ENCODE results near the gene NAV1. TPM values are rescaled to one million over a fixed set of nuclear protein-coding genes. Genes with fewer than 3 reads are reported as not detected.

The NAV1 gene
- total RNA-seq, 4 donors from 2014 or later: 26.0 to 84.1 (median 67.6) TPM

DNA sequence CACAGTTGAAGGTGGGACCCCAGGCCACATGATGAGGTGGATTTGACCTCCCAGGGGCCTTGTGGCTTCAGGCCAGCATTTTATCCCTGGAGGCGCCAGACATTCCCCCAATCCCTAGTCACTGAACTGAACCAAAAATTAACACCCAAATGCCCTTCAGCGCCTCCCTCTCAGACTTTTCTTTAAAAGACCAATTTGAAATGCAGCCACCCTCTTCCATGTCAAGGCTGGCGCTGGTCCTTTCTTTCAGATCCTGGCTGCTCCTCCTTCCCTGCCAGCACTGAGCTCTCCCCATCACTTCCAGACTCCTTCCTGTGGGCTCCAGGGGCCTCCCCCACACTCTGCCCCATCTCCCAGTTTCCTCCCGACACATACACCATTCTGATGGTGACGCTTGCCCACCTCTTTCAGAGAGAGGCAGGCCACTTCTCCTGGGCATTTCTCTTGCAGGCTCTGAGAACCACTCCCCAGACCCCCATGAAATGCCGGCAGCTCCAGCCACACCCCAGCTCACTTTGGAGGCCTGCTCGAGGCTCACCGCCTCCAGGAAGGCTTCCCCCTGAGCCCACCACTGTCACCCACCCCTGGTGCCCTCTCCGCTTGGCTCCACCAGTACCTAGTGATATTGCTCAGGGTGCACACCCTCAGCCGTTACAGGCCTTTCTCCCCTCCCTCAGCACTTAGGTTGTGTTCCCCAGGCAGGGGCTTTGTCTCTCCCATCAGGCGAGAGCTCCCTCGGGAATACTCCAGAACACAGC is 27.0 kb downstream of the NAV1 start:
- ATAC-seq (ENCODE audit: low FRiP score) (no peak), DNase-seq (ENCODE audit: low spot score) (no peak)
- TF ChIP-seq, protein P1, sequence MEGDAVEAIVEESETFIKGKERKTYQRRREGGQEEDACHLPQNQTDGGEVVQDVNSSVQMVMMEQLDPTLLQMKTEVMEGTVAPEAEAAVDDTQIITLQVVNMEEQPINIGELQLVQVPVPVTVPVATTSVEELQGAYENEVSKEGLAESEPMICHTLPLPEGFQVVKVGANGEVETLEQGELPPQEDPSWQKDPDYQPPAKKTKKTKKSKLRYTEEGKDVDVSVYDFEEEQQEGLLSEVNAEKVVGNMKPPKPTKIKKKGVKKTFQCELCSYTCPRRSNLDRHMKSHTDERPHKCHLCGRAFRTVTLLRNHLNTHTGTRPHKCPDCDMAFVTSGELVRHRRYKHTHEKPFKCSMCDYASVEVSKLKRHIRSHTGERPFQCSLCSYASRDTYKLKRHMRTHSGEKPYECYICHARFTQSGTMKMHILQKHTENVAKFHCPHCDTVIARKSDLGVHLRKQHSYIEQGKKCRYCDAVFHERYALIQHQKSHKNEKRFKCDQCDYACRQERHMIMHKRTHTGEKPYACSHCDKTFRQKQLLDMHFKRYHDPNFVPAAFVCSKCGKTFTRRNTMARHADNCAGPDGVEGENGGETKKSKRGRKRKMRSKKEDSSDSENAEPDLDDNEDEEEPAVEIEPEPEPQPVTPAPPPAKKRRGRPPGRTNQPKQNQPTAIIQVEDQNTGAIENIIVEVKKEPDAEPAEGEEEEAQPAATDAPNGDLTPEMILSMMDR (IDR thresholded peaks at IDR 0.05): no peak

DNA sequence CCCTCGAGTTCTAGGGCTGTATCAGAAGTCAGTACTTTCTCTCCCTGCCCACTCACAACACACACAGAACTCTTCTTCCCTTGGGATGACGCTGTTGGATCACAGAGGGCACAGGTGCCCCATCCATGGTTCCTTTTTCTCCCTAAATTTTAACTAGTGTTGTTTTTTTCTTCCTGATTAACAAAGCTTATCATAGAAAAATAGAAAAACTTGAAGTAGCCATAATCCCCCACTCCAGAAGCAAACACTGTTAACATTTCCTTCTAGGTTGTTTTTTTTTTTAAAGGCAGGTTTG is 27.5 kb downstream of the NAV1 start:
- TF ChIP-seq, protein P1 (IDR thresholded peaks at IDR 0.05): no peak
- DNase-seq (ENCODE audit: low spot score): no peak
- ATAC-seq (ENCODE audit: low FRiP score): no peak

DNA sequence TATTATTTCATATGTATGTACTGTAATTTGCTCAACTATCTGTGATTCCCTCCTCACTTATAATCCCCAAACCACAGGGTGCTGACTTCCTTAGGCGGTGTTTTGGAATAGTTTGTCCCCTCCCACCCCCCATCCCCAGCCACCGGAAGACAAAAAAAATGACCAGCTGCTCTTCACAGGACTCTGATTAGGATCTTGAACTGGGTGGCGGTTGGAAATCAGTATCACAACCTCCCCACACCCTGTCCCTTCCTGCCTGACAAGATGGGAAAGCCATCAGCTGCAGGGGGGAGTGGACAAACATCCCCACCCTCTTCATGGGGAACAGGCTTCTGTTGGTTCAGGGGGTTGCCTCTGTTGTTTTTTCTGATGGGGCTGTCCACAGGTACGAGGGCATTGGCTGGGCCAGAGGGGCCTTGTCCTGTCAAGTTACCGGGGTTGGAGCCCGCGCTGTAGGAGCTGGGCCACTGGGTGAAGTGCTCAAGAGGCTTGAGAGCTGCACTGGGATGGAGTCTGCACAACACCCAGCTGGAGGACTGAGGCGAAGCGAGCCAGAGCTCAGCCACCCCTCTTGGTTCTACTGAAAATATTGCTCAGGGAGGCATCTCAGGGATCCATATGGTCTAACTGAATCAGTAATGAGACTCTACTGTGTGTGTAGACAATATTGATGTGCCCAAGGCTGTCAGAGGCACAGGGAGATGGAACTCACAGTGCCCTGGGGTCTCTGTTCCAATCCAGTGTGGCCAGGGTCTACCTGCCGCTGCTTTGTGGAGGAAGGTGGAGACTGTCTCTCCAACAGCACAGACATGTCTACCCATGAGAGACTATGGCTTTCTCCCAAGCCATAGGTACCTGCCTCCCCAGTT is 28.2 kb downstream of the NAV1 start:
- no peak for ATAC-seq (ENCODE audit: low FRiP score)

DNA sequence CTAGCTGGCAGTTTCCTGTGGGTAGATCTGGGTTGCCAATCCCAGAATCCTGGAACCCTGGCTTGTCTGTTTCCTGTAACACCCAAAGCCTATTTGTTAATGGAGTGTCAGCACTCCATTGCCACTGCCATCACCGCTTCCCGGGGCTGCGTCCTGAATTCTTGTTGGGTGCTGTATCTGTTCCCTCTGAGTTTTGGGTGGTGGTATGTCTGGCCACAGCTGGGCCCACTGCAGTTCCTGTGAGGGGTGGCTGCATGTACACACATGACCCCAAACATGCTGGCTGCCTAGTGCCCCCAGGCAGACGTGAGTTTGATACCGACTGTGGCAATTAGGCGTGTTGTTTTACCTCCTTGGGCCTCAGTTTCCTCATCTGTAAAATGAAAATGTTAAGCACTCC is 29.3 kb downstream of the NAV1 start:
- TF ChIP-seq, protein P1 (IDR thresholded peaks at IDR 0.05): no peak
- DNase-seq (ENCODE audit: low spot score) (no peak), ATAC-seq (ENCODE audit: low FRiP score) (no peak)

More for the DNA sequence above, 28.2 kb downstream of the NAV1 start:
- TF ChIP-seq, protein P1 (IDR thresholded peaks at IDR 0.05): no peak
- no peak for DNase-seq (ENCODE audit: low spot score)

DNA sequence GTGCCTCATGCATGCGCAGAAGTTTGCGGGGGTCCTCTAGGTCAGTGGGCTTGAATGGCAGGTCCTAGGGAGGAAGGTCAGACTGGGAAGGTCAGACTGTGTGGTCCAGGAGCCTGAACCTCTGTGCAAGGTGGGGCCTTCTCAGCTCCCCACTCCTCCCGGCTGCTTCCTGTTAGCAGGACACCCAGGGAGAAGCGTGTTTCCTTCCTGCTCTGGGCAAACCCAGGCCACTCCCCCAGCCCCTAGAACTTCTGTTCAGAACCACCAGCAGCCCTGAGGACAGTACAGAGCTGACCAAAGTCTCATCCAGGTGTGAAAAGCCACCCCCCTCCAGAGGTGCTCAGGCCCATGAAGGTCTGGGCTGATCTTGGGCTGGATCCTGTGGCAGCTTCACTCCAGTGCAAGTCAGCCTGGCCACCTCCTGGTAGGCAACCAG is 29.9 kb downstream of the NAV1 start:
- TF ChIP-seq, protein P1 (IDR thresholded peaks at IDR 0.05): no peak
- ATAC-seq (ENCODE audit: low FRiP score): no peak
- no peak for DNase-seq (ENCODE audit: low spot score)

DNA sequence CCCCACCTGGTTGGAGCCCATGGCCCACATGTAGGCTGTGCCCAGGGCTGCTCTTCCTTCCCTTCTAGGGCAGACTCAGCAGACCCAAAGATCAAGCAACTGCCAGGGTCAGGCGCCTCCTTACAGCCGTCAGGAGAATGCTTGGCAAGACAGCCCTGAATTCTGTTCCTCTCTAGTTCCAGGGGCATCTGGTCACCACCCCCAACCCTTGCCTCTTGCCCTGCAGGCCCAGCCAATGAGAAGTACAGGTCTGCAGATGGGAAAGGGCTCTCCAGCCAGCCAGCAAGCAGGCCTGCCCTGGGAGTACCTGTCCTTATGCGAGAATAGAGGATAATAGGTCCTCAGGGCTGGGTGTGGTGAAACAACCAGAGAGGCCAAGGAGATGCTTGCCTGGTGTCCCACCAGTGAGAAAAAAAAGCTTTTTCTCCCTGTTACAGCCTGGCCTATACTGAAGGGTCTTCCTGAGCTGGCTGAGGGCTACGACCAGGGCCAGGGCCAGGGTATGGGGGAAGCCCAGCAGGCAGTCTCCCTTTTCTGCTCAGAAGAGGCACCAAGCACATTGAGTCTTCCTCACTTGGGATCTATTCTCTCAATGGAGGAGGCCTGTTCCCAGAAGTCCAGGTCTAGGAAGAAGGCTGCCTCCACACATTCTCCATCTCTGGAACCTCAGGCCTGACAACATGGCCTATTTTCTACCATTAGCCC is 31.4 kb downstream of the NAV1 start:
- DNase-seq (ENCODE audit: low spot score) (no peak), ATAC-seq (ENCODE audit: low FRiP score) (no peak)
- TF ChIP-seq, protein P1 (IDR thresholded peaks at IDR 0.05): no peak

Data from omental fat pad (tissue), 4 donors.